ENCODE measurements around the gene EXOC1. TPM values are rescaled to one million over a fixed set of nuclear protein-coding genes. Genes with fewer than 3 reads are reported as not detected.

Gene EXOC1
- total RNA-seq, 1 donor from 2014 or later: 29.0 TPM

GRCh38 chr4:55951191-55951922 lies 97.9 kb downstream of the EXOC1 start:
- H3K27me3 Mint-ChIP-seq (ENCODE audit: low read depth): no peaks in the 10 kb centered on the region
- H3K27ac Mint-ChIP-seq: no peak overlapping the region
- no peak for DNase-seq (ENCODE audit: low spot score in 2 of 2, unreplicated experiment in 2 of 2)
- peaks cover 20% of the 10 kb centered on the region for H3K36me3 Mint-ChIP-seq
- no peaks in the 10 kb centered on the region for H3K9me3 Mint-ChIP-seq
- H3K4me1 Mint-ChIP-seq: peaks cover 38% of the 10 kb centered on the region
- no peak for TF ChIP-seq CTCF (IDR thresholded peaks at IDR 0.05; ENCODE audit: unreplicated experiment)
- H3K4me3 Mint-ChIP-seq: no peak overlapping the region

Other genes with a start within 250 kb of the EXOC1 start
- 1.7 to 2.2 TPM (median 1.9 TPM) in 3 replicates for gene NMU, start 217.3 kb upstream of the EXOC1 start, total RNA-seq
- gene EXOC1L, start 33.9 kb upstream of the EXOC1 start, total RNA-seq: not detected in 3 replicates
- 14.0 to 15.5 TPM (median 15.5 TPM) in 3 replicates for gene CEP135, start 95.3 kb downstream of the EXOC1 start, total RNA-seq